Mesothelial cell of epicardium (in vitro differentiated cells): Measurements from ENCODE around the gene POLR3GL. TPM values are rescaled to one million over a fixed set of nuclear protein-coding genes. Genes with fewer than 3 reads are reported as not detected.

Experiments
- DNase-seq, 2 experiments: peaks; one replicate each; pipeline ENCODE4 v3.0.0; 2021; ENCODE audit warnings: low spot score in 2 of 2; ENCODE audit not compliant: unreplicated experiment in 2 of 2
- H3K27ac Mint-ChIP-seq: 2 replicates; pipeline ENCODE4 v1.8.0; 2021; ENCODE audit warnings: mixed read lengths
- H3K27me3 Mint-ChIP-seq: 2 replicates; pipeline ENCODE4 v1.8.0; 2021; ENCODE audit warnings: low read depth, mixed read lengths
- H3K36me3 Mint-ChIP-seq: 2 replicates; pipeline ENCODE4 v1.8.0; 2021; ENCODE audit warnings: mixed read lengths
- H3K4me1 Mint-ChIP-seq: 2 replicates; pipeline ENCODE4 v1.8.0; 2021; ENCODE audit warnings: mixed read lengths
- H3K4me3 Mint-ChIP-seq: 2 replicates; pipeline ENCODE4 v1.8.0; 2021; ENCODE audit warnings: mild to moderate bottlenecking, moderate library complexity, mixed read lengths
- H3K9me3 Mint-ChIP-seq: 2 replicates; pipeline ENCODE4 v1.8.0; 2021; ENCODE audit warnings: mixed read lengths
- CTCF ChIP-seq: fragments of 200-600 bp; sonication (generic); IDR thresholded peaks from one replicate; pipeline ENCODE4 v1.5.0; 2021; ENCODE audit warnings: antibody characterized with exemption; ENCODE audit not compliant: unreplicated experiment
- total RNA-seq: library from RNA; stranded (reverse); gene quantifications from 3 replicates; pipeline ENCODE4 v1.2.1, GENCODE V29; 2021

POLR3GL gene
- total RNA-seq, 1 donor from 2014 or later, result 16.4 TPM

DNA sequence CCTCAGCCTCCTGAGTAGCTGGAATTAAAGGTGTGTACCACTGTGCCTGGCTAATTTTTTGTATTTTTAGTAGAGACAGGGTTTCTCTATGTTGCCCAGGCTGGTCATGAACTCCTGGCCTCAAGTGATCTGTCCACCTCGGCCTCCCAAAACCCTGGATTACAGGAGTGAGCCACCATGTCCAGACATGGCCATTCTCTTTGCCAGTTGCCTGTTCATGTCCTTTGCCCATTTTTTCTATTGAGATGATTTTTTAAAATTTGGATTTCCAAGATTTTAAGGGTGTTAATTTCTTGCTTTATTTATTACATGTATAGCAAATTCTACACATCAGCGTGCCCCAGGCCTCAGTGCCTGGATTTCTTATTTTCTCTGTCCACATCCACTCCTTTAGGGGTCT, 2.8 kb downstream of the POLR3GL start:
- peaks cover 8% of the 10 kb centered on the region for H3K9me3 Mint-ChIP-seq
- no peak for DNase-seq
- no peak overlapping the region for H3K27ac Mint-ChIP-seq

DNA sequence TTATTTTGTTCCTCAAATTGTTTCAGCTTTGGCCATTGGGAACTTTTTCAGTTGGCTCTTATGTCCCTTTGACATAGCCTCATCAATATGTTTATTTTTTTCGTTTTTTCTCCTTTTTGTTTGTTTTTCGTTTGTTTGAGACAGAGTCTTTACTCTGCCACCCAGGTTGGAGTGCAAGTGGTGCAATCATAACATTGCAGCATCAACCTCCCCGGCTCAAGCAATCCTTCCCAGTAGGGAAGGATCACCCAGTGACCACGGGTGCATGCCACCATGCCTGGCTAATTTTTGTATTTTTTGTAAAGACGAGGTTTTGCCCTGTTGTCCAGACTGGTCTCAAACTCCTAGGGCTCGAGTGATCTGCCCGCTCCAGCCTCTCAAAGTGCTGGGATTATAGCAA, 8.1 kb downstream of the POLR3GL start:
- no peak for TF ChIP-seq CTCF
- H3K27ac Mint-ChIP-seq, result no peak overlapping the region
- H3K36me3 Mint-ChIP-seq, result peaks cover 4% of the 10 kb centered on the region
- H3K27me3 Mint-ChIP-seq, result no peaks in the 10 kb centered on the region
- peaks cover 5% of the 10 kb centered on the region for H3K9me3 Mint-ChIP-seq
- no peak overlapping the region for H3K4me3 Mint-ChIP-seq
- H3K4me1 Mint-ChIP-seq, result no peaks in the 10 kb centered on the region
- DNase-seq, result no peak

More for the DNA sequence above, 2.8 kb downstream of the POLR3GL start:
- H3K4me3 Mint-ChIP-seq, result no peak overlapping the region
- peaks cover 5% of the 10 kb centered on the region for H3K36me3 Mint-ChIP-seq
- peaks cover 23% of the 10 kb centered on the region for H3K4me1 Mint-ChIP-seq
- no peak for TF ChIP-seq CTCF
- peaks cover 6% of the 10 kb centered on the region for H3K27me3 Mint-ChIP-seq

- Mint-ChIP-seq H3K9me3 (no peaks in the 10 kb centered on the region), H3K27ac (no peak overlapping the region), H3K27me3 (no peaks in the 10 kb centered on the region), H3K4me1 (no peaks in the 10 kb centered on the region), H3K4me3 (no peak overlapping the region), H3K36me3 (no peaks in the 10 kb centered on the region)
- no peak for DNase-seq
- TF ChIP-seq CTCF, result no peak
Observed at GRCh38 chr1:145974721-145975120, 10.2 kb downstream of the POLR3GL start.

- H3K9me3 Mint-ChIP-seq, result no peaks in the 10 kb centered on the region
- no peak for DNase-seq
- TF ChIP-seq CTCF, result no peak
- no peak overlapping the region for H3K27ac Mint-ChIP-seq
- H3K4me1 Mint-ChIP-seq, result no peaks in the 10 kb centered on the region
- H3K27me3 Mint-ChIP-seq, result no peaks in the 10 kb centered on the region
- H3K4me3 Mint-ChIP-seq, result no peak overlapping the region
- no peaks in the 10 kb centered on the region for H3K36me3 Mint-ChIP-seq
Observed at GRCh38 chr1:145975216-145975615, 10.7 kb downstream of the POLR3GL start.

- no peak for DNase-seq
- no peaks in the 10 kb centered on the region for H3K9me3 Mint-ChIP-seq
- H3K4me1 Mint-ChIP-seq, result no peaks in the 10 kb centered on the region
- TF ChIP-seq CTCF, result no peak
- H3K27ac Mint-ChIP-seq, result no peak overlapping the region
- no peaks in the 10 kb centered on the region for H3K36me3 Mint-ChIP-seq
- H3K4me3 Mint-ChIP-seq, result no peak overlapping the region
- no peaks in the 10 kb centered on the region for H3K27me3 Mint-ChIP-seq
Observed at GRCh38 chr1:145977016-145977415, 12.5 kb downstream of the POLR3GL start.
